Measurements from ENCODE around the gene CHST11.

CHST11 gene

DNA sequence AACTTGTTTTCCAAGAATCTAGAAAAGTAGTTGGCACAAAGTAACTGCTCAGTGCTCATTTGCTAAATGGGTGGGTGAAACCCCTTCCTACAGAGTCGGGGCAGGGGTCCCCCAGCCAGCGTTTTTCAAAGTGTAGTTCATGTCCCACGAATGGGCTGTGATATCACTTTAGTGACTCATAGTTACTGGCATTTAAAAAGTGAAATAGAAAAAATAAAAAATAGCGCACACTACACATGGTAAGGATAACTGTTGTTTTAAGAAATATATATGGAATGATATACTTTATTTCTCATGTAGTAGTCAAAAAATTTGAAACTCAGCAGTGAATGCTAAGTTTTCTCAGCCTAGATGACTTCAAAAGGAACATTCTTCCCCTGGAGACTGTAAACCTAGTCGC, 250.4 kb downstream of the CHST11 start:
- DNase-seq, result peak; percentile 19

GRCh38 chr12:104707794-104708558, 251.2 kb downstream of the CHST11 start:
- no peak for DNase-seq

DNA sequence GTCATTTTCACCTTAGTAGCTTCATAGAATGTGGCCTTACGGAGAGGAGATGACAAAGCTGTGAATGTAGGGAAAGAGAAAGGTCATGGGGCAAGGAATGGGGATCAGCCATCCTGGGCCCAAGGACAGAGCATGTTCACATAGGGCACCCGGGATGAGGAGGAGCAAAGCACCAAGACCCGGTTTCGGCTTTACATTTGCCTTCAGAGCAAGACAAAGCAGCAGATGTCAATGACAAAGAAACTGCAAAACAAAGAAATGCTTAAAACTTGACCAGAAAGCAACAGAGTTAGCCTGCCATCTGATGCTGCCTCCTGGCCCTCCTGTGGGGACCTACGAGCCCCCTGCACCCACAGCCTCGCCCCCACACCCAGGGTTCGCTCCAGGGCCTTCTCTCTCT, 252.1 kb downstream of the CHST11 start:
- no peak for DNase-seq

DNA sequence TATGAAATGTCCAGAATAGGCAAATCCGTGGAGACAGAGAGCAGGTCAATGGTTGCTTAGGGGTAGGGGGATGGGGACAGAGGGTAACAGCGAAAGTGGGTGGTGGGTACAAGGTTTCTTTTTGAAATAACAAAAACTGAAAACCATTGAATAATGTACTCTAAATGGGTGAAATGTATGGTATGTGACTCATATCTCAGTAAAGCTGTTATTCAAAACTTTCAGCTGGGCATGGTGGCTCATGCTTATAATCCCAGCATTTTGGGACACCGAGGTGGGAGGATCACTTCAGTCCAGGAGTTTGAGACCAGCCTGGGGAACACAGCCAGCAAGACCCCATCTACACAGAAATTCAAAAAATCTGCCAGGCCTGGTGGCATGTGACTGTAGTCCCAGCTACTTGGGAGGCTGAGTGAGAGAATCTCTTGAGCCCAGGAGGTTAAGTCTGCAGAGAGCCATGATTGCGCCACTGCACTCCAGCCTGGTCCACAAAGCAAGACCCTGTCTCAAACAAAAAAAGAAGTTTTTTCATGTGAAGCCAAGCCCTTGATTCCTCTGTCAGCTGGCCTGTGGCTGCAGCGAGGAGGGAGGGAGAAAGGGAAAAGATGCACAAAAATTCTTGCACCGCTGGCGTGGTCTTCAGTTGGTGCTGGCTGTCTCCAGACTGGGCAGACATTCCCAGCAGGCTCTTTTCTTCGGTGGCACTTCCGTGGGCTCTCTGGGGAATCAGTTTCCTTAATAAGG, 253.1 kb downstream of the CHST11 start:
- peak; percentile 22 for DNase-seq

GRCh38 chr12:104710940-104711689, 254.4 kb downstream of the CHST11 start:
- peak; percentile 83 for DNase-seq

- DNase-seq, result peak; percentile 32
Observed at GRCh38 chr12:104712477-104712876, 255.7 kb downstream of the CHST11 start.

DNA sequence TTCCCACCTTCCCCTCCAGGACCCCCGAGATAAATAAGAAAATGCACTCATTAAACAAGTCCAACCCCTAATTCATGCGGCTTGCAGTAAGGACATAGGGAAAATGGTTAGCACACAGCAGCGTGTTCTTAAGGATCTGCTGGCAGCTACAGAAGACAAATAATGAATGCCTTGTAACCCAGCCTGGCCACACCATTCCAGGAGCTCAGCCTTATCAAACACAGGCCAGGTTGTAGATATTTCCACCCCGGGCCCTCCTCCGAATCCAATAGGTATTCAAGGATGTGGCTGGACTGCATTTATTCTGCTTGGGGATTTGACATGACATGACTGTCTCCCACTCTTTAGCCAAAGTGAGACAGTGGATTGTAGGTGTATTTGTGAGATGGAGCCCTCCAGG, 256.2 kb downstream of the CHST11 start:
- DNase-seq, result no peak

- DNase-seq, result no peak
Observed at GRCh38 chr12:104713444-104713843, 256.7 kb downstream of the CHST11 start.

- no peak for DNase-seq
Observed at GRCh38 chr12:104714369-104714768, 257.6 kb downstream of the CHST11 start.

DNA sequence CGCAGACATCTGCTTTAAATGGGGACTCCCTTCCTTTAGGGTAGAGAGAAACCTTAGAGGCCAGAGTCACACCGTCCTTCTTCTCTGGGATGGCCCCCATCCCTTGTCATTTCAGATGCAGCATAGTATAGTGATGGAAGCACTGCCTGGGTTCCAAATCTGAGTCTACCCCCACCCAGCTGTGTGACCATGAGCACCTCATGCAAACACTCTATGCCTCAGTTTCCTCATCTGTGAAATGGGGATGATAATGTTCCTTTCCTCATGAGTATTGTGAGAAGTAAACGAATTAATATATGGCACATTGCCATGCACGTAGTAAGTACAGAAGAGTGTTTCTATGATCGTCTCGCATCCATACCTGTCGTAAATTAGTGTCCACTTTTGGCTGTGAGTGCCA, 259.4 kb downstream of the CHST11 start:
- no peak for DNase-seq

DNA sequence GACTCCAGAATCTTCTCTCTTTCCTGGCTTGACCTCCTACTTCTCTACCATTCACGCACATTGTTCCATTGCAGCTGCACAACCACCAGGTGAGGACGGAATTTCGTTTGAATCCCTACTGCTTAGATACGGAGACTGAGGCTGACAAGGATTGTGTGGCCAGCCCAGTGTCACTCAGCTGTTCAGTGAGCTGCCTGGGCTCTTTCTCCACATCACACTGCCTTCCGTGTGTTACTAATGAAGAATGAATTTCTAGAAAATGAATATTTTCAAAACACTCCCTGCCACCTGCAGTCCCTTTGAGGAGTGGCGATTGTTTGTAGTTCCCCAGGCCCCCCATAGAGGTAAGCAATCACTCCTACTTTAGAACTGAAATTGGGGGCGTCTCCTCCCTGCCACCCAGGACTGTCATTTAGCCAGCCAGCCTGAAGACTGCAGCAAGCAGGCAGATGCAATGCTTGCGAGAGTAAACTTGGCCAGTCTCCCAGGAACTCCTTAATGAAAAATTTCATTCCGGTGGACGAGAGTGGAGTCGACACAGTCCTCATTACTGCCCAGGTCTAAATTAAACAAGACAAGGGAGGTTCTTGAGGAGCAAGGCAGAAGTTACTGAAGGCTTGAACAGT, 261.7 kb downstream of the CHST11 start:
- DNase-seq, result peak; percentile 54

DNA sequence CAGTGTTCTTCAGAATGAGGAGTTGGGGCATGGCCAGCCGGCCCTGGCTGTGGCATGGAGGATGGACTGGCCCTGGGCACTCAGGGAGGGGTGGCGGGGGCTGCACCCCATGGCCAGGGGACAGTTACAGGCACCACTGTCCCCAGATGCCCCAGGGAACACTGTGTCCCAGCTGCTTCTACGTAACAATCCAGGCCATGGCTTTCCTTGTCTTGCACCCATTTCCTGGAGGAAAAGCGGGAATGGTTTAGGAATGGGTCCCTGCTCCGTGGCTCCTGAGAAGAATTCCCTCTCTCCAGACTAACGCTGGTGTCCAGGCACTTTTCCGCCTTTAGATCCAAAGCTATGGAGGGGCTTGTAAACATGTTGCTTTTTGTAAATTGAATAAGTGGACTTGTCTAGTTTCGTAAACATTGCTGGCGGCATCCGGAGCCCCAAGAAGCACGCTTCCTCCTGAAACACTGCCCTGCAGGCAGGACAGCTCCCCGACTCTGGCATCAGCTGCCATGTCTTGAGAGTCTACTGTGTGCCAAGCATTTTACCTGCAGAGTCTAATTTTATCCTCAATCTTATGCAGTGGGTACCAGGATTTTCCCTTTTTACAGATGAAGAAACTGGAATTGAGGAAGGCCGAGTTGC, 263.1 kb downstream of the CHST11 start:
- DNase-seq, result no peak

- peak; percentile 57 for DNase-seq
Observed at GRCh38 chr12:104720339-104721038, 263.7 kb downstream of the CHST11 start.

DNA sequence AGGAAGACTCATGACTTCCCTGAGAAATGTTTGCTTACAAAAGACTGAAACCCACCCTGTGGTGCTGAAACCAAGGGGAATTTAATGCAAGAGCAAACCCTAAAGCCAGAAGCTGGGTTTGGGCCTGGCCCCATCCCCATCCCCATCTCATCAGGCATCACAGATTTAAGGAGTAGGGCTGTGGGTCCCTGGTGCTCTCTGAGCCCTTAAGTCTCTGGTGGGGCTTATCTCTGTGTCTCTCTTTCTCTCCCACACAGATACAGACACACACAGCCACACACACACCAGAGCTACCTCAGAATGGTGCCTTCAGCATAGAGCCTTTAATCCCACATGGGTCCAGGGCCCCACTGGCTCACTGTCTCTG, 264.3 kb downstream of the CHST11 start:
- DNase-seq, result no peak

GRCh38 chr12:104721936-104722335, 265.2 kb downstream of the CHST11 start:
- DNase-seq, result no peak

DNA sequence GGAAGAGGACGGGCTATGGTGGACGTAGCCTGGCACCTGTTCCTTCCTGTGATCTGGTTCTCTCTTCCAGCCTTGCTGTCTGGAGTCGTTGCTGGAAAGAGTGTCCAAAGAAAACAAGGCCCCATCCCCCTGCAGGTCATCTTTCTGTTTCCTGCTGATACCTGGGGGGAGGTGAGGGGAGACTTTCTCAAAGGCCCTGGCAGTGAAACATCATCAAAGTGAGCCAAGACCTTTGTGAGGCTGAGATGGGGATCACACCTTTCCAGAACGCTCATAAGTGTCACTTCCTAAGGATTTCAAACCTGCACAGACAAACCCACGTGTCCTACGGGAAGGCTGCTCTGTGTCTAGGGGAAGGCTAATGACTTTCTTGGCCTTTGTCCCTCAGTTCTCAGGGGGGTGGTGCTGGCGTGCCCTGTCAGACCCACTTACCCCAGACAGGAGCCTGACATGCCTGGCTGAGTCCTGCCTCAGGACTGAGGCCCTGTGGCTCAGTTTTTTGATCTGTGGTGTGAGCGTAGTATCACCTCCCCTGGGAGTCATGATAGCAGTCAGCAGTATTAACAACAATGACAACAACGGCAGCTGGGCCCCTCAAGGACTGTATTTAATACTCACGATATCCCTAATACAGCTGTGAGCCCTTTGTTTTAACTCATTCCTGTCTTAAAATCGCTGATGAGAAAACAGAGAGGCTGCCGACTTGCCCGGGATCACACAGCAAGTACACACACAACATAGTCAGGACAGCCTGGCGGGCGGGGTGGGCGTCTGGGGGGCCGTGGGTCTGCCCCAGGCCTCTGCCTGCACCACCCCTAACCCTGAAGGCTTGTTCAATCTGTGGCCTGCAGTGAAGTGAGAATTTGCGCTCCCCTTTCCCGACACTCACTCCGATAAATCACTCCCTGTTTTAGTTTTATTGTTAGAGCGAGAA, 266.1 kb downstream of the CHST11 start:
- no peak for DNase-seq

DNA sequence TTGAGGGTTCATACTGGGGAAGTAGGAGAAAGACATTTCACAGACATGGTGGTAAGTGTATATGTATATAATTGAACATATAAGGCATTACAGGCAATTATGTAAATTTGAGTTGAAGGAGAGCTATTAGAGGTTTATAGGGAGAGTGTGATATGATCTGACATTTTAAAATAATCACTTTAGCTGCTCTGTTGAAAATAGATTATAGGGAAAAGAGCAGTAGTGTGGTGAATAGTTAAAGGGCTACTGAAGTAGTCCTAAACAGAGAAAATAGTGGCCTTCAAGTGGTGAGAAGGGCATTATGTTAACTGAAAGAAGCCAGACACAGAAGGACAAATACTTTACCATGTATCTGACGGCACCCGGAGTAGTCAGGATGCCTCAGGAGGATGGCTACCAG, 267.1 kb downstream of the CHST11 start:
- DNase-seq, result no peak

DNA sequence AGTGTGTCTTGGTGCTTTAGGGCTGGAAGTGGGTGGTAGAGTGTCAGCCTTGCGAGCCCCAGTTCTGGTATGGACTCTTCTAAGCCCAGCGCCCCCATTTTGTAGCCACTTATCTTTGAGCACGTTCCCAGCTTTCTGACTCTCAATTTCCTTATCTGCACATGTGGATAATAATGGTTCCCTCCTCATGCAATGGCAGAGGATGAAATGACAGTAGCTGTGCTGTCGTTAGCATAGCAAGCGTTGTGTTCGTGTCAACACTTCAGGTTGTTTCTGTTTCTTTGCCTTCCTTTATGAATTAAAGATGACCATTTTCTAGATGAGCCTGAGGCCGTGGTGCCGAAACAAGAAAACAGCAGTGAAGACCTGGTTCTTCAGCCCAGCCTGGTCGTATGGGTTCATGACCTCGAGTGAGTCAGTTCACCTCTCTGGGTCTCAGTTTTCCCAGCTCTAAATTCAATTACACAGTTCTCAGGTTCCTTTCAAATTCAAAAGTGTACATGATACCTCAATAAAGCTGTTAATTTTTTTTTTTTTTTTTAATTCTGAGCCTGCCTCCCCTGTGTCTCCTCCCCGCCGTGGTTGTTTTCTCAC, 268.3 kb downstream of the CHST11 start:
- DNase-seq, result no peak

GRCh38 chr12:104725610-104726009, 268.9 kb downstream of the CHST11 start:
- no peak for DNase-seq

DNA sequence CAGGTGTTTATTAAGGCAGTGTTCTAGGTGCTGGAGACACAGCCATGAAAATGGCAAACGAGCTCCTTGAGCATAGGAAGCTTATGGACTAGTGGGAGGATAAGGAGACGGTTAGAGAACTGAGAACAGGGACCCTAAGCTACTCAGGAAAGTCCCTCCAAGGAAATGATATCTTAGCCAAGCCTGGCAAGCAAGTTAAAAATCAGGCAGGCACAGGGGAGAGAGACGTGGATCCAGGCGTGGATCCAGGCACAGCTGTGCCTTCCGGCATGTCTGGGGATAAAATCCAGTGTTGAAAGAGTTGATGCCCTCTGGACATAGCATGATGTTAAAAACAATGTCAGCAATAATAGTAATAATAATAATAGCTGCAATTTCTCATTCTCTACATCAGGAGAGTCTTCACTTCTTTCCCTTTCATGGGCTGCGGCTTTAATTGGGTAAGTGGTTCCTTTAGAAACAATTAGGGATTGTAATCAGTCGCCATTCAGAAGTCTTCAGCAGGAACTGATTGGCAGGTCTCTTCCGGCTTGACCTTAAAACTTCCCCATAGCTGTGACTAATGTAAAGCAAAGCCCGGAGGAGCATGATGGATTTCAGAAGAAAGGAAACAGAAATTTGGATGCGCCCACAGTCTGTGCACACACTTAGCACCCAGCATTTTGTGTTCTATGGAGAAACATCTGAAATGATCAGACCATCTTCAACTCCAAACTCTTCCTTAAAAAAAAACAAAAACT, 271.1 kb downstream of the CHST11 start:
- no peak for DNase-seq
